ENCODE measurements around the gene KRTAP16-1. TPM values are rescaled to one million over a fixed set of nuclear protein-coding genes. Genes with fewer than 3 reads are reported as not detected.
"Not testable (repeated sequence)": the region's sequence is repeated elsewhere in the genome, so short reads cannot be mapped to it uniquely, and the experiment has no call there.

KRTAP16-1 gene
- total RNA-seq, 1 donor from 2014 or later = not detected

DNA sequence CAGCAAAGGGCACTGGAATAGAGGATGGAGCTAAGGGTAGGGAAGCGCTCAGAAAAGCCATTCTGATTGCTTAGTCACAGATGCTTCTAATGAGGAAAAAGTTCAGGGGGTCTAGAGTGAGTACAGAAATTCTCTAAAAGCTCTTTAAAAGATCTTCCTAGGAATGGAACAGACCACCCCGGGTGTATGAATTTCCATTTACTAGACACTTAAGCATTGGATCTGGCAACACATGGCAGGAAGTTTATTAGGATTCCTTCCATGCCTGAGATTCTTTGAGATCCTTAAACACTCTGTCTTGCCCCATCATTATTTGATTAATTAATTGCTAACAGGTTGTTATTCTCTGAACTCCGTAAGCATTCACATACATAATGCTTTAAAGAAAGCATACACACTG, 25.1 kb downstream of the KRTAP16-1 start:
- Mint-ChIP-seq H3K27ac (ENCODE audit: unreplicated experiment) (no peak overlapping the region), H3K4me1 (no peaks in the 10 kb centered on the region), H3K9me3 (no peaks in the 10 kb centered on the region), H3K4me3 (no peak overlapping the region), H3K27me3 (ENCODE audit: low read depth) (peaks cover 28% of the 10 kb centered on the region), H3K36me3 (ENCODE audit: low read depth) (no peaks in the 10 kb centered on the region)
- DNase-seq (ENCODE audit: low read depth, low spot score) = no peak
- TF ChIP-seq, protein P1, sequence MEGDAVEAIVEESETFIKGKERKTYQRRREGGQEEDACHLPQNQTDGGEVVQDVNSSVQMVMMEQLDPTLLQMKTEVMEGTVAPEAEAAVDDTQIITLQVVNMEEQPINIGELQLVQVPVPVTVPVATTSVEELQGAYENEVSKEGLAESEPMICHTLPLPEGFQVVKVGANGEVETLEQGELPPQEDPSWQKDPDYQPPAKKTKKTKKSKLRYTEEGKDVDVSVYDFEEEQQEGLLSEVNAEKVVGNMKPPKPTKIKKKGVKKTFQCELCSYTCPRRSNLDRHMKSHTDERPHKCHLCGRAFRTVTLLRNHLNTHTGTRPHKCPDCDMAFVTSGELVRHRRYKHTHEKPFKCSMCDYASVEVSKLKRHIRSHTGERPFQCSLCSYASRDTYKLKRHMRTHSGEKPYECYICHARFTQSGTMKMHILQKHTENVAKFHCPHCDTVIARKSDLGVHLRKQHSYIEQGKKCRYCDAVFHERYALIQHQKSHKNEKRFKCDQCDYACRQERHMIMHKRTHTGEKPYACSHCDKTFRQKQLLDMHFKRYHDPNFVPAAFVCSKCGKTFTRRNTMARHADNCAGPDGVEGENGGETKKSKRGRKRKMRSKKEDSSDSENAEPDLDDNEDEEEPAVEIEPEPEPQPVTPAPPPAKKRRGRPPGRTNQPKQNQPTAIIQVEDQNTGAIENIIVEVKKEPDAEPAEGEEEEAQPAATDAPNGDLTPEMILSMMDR (conservative IDR thresholded peaks at IDR 0.05) = no peak

DNA sequence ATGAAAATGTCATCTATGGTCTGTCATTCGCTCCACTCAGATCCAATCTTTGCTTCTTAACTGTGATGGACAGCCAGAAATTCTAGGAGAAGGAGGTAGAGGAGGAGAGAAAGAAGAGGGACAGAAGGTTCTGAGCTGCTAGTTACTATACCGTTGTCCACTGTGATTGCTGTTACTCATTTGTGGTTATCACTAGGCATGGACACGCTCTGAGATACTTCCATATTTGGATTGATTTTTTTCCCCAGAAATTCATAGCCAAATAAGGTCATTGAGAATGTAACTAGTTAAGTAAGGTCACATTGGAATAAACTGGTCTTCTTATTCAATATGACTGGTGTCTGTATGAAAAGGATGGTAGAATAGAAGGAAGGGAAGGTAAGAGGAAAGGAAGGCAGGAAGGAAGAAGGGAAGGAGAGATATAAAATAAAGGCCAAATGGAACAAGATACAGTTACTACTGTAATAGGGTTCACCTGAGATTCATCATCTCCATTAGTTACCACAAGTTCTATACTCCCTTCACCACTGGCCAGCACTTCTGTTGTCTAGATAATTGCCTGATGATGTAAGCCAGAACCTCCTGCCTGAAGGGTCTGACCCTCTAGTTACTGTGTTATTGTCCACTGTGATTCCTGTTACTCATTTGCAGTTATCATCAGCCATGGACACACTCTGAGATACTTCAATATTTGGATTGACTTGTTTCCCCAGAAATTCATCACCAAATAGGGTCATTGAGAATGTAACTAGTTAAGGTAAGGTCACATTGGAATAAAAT, 30.7 kb downstream of the KRTAP16-1 start:
- Mint-ChIP-seq H3K27me3 (ENCODE audit: low read depth) (peaks cover 53% of the 10 kb centered on the region), H3K9me3 (no peaks in the 10 kb centered on the region), H3K4me3 (no peak overlapping the region), H3K27ac (ENCODE audit: unreplicated experiment) (no peak overlapping the region), H3K4me1 (no peaks in the 10 kb centered on the region), H3K36me3 (ENCODE audit: low read depth) (no peaks in the 10 kb centered on the region)
- TF ChIP-seq, protein P1 (conservative IDR thresholded peaks at IDR 0.05) = no peak
- no peak for DNase-seq (ENCODE audit: low read depth, low spot score)

DNA sequence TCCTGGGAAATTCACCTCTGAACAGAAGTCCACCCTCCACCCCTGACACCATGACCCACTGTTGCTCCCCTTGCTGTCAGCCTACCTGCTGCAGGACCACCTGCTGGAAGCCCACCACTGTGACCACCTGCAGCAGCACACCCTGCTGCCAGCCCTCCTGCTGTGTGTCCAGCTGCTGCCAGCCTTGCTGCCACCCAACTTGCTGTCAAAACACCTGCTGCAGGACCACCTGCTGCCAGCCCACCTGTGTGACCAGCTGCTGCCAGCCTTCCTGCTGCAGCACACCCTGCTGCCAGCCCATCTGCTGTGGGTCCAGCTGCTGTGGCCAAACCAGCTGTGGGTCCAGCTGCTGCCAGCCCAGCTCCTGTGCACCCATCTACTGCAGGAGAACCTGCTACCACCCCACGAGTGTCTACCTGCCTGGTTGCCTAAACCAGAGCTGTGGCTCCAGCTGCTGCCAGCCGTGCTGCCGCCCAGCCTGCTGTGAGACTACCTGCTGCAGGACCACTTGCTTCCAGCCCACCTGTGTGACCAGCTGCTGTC, 33.4 kb downstream of the KRTAP16-1 start, which contains the start of gene KRTAP9-7:
TSS of gene KRTAP9-7 (plus strand) at position 51 of the 543 bp plus-strand sequence. CDS start at position 51, 0 bp downstream.
- not testable (repeated sequence) for DNase-seq (ENCODE audit: low read depth, low spot score); H3K9me3 Mint-ChIP-seq; H3K4me1 Mint-ChIP-seq; H3K4me3 Mint-ChIP-seq; H3K36me3 Mint-ChIP-seq (ENCODE audit: low read depth); H3K27ac Mint-ChIP-seq (ENCODE audit: unreplicated experiment)
- peaks cover 45% of the 10 kb centered on the region for H3K27me3 Mint-ChIP-seq (ENCODE audit: low read depth)

DNA sequence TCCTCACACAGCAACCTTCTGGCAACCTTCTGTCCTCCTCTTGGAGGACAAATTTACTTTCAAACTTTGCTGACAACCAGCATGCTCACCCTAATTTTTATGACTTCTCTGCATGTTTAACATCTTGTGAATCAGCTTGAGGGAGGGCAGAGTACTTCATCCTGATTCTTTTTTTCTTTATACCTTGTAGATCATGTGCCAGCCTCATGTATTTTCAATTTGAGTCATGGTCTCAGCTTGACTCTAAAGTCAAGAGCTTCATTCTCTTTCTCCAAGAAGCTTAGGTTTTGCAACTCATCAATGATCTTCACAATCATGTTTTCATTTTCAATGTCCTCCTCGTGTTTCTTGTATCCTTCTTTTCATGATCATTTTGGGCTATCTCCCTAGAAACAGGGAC, 37.3 kb downstream of the KRTAP16-1 start:
- H3K4me1 Mint-ChIP-seq = no peaks in the 10 kb centered on the region
- H3K27me3 Mint-ChIP-seq (ENCODE audit: low read depth) = peaks cover 13% of the 10 kb centered on the region
- no peak overlapping the region for H3K4me3 Mint-ChIP-seq
- TF ChIP-seq, protein P1 (conservative IDR thresholded peaks at IDR 0.05) = no peak
- H3K9me3 Mint-ChIP-seq = no peaks in the 10 kb centered on the region
- H3K27ac Mint-ChIP-seq (ENCODE audit: unreplicated experiment) = no peak overlapping the region
- no peaks in the 10 kb centered on the region for H3K36me3 Mint-ChIP-seq (ENCODE audit: low read depth)
- DNase-seq (ENCODE audit: low read depth, low spot score) = no peak

DNA sequence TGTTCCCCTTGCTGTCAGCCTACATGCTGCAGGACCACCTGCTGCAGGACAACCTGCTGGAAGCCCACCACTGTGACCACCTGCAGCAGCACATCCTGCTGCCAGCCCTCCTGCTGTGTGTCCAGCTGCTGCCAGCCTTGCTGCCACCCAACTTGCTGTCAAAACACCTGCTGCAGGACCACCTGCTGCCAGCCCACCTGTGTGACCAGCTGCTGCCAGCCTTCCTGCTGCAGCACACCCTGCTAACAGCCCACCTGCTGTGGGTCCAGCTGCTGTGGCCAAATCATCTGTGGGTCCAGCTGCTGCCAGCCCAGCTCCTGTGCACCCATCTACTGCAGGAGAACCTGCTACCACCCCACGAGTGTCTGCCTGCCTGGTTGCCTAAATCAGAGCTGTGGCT, 37.8 kb downstream of the KRTAP16-1 start:
- H3K4me3 Mint-ChIP-seq; H3K9me3 Mint-ChIP-seq; H3K27me3 Mint-ChIP-seq (ENCODE audit: low read depth); H3K27ac Mint-ChIP-seq (ENCODE audit: unreplicated experiment); H3K36me3 Mint-ChIP-seq (ENCODE audit: low read depth); DNase-seq (ENCODE audit: low read depth, low spot score); H3K4me1 Mint-ChIP-seq: not testable (repeated sequence)

DNA sequence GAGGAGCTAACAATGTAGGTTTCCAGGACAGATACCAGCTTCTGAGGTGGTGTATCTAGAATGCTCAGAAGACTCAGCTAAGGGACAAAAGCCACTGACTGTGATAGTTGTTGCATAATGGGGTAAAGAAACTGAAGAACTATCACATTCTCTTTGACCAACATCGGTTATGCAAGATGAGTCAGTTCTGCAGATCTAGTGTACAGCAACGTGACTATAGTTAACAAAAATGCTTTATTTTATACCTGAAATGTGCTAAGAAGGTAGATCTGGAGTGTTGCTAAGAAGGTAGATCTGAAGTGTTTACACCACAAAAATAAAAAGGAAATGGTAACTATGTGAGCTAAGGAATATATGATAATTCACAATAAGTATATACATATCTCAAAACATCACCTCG, 41.4 kb downstream of the KRTAP16-1 start:
- Mint-ChIP-seq H3K27ac (ENCODE audit: unreplicated experiment) (no peak overlapping the region), H3K9me3 (no peaks in the 10 kb centered on the region), H3K36me3 (ENCODE audit: low read depth) (no peaks in the 10 kb centered on the region), H3K4me3 (no peak overlapping the region), H3K4me1 (no peaks in the 10 kb centered on the region), H3K27me3 (ENCODE audit: low read depth) (peaks cover 25% of the 10 kb centered on the region)
- TF ChIP-seq, protein P1 (conservative IDR thresholded peaks at IDR 0.05) = no peak
- no peak for DNase-seq (ENCODE audit: low read depth, low spot score)

Measured in neural crest cell (in vitro differentiated cells).